Testis (tissue), 2 donors: ENCODE data around the gene MAEA.

ENCODE experiments used
- POLR2A ChIP-seq: fragments of 450-650 bp; IDR thresholded peaks from one replicate; pipeline ENCODE4 v1.6.1; 2017; ENCODE audit warnings: antibody characterized with exemption, mild to moderate bottlenecking, moderate library complexity
- TF ChIP-seq, protein P1 (sequence below), 3 experiments: fragments of 450-650 bp in 2 of 3; fragments of 200-600 bp in 1 of 3; sonication (generic) in 1 of 3; IDR thresholded peaks; one replicate each; pipeline ENCODE4 v1.5.1; 2016 to 2019; ENCODE audit warnings: antibody characterized with exemption in 3 of 3, mild to moderate bottlenecking in 2 of 3, moderate library complexity in 1 of 3

- TF ChIP-seq, protein P1, sequence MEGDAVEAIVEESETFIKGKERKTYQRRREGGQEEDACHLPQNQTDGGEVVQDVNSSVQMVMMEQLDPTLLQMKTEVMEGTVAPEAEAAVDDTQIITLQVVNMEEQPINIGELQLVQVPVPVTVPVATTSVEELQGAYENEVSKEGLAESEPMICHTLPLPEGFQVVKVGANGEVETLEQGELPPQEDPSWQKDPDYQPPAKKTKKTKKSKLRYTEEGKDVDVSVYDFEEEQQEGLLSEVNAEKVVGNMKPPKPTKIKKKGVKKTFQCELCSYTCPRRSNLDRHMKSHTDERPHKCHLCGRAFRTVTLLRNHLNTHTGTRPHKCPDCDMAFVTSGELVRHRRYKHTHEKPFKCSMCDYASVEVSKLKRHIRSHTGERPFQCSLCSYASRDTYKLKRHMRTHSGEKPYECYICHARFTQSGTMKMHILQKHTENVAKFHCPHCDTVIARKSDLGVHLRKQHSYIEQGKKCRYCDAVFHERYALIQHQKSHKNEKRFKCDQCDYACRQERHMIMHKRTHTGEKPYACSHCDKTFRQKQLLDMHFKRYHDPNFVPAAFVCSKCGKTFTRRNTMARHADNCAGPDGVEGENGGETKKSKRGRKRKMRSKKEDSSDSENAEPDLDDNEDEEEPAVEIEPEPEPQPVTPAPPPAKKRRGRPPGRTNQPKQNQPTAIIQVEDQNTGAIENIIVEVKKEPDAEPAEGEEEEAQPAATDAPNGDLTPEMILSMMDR (IDR thresholded peaks at IDR 0.05) = no peak
- TF ChIP-seq POLR2A = no peak
Observed at GRCh38 chr4:1302159-1302558, 12.5 kb downstream of the MAEA start.
